Aorta (tissue), 4 donors: ENCODE results near the gene THBS1. TPM values are rescaled to one million over a fixed set of nuclear protein-coding genes. Genes with fewer than 3 reads are reported as not detected.

Experiments
- polyA plus RNA-seq, 2 donors: library from polyadenylated mRNA; stranded (reverse); fragments of 200-250 nt; gene quantifications; one replicate each; pipeline ENCODE4 v1.2.3, GENCODE V29; 2013
- total RNA-seq, 2 donors: library from RNA; stranded (reverse); fragmentation: NEBNext Ultra II Directional; extraction: Animal tissue kit (Norgen Biotek cat#: 25700); gene quantifications; one replicate each; pipeline ENCODE4 v1.2.1, GENCODE V29; 2021
- donor health status: healthy with polysubstance abuse.
- donor health status: Bipolar disorder and iron deficiency.
- donor health status: DM: no; HTN: no; CAD: no.
- donor health status: DM: yes; HTN: yes; CAD: no.

Gene THBS1
- total and polyA plus RNA-seq, 4 donors, result 9.8 to 1,398 (median 147) TPM

Other genes with a start within 250 kb of the THBS1 start
- gene FSIP1, start 201.8 kb downstream of the THBS1 start, total RNA-seq, result 1 to 10 TPM; 1.2 TPM
- gene FSIP1, start 201.8 kb downstream of the THBS1 start, polyA plus RNA-seq, result 1 to 10 TPM in 1 of 2 donors, not detected in 1; 1.2 TPM